ENCODE results near the gene MED13L.

Gene MED13L

DNA sequence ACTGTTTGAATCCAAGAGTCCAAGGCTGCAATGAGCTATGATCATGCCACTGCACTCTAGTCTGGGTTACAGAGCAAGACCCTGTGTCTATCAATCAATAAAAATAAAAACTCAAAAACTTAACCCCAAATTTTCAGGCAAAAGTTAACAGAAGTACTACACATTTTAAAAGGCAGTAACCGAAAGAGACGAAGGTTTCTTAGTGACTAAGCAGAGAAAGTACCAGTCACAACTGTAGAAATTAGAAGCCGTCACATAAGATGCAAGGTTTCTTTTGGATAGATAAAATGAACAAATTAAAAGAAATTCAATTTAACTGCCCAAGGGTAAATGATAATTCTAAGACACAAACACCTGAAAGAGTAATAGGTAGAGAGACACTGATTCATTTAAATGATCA lies 103.5 kb downstream of the MED13L start:
- no peak for DNase-seq

DNA sequence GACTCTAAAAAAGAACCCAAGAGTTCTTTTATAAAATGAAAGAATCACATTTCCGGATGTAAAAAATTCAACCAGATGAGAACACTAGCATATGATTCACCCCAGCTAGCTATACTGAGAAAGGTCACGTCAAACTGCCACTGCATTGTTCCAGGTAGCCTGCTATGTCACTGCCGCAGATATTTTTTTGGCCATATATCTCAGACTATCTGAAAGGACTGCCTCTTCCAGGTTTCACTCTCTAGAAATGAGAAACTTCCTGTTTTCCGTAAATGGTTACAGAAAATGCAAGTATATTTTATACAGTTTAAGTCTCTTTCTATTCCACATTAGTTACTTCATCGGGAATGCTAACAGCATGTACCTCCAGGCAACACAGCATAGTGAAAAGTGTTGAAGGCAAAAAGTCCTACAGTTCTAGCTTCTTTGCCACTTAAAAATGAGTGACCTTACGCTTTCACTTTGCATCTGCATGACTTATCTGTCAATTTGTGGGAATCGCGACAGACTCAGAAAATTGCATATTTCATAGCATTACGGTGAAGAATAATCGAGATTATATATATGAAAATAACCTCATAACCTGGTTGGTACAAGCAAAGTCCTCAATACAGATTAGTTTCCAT lies 105.2 kb downstream of the MED13L start:
- DNase-seq, result no peak

DNA sequence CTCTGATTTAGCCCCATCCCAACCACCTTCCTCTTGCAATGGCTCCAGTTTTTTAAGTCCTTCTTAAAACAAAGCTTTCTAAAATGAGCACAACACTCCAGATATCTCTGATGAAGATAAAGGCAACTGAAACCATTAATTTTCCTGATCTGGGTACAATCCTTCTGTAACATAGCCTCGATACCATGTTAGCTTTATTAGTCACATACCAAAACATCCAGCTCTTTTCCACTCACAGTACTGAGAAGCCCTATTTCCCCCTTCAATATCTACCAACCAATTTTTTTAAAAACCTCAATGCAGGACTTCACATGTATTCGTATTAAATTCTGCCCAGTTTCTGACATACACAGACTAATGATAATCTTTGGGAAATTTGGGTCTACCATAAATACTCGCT lies 105.9 kb downstream of the MED13L start:
- DNase-seq, result no peak

GRCh38 chr12:116169071-116169470 lies 108.4 kb downstream of the MED13L start:
- no peak for DNase-seq

GRCh38 chr12:116166306-116166705 lies 111.2 kb downstream of the MED13L start:
- DNase-seq, result no peak

- no peak for DNase-seq
Observed at GRCh38 chr12:116165036-116165425, 112.5 kb downstream of the MED13L start.

GRCh38 chr12:116164250-116165035 lies 113.0 kb downstream of the MED13L start:
- DNase-seq, result peak; percentile 51

DNA sequence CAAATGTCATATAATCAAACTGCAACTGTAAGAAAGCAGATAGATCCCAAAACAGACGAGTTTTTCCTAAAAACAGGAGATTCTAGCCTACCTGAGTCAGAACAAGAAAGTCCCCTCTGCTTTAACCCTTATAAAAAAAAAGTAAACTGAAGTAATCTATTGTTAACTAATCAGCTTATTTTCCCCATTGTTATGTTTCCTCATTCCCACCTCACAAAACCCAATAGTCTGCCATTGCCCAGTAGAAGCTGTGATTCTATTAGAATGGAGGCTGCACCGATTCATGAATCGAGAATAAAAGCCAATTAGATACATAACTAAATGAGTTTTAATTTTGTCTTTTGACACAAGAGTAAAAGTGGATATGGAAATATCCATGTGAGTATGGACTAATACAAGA lies 115.4 kb downstream of the MED13L start:
- no peak for DNase-seq

DNA sequence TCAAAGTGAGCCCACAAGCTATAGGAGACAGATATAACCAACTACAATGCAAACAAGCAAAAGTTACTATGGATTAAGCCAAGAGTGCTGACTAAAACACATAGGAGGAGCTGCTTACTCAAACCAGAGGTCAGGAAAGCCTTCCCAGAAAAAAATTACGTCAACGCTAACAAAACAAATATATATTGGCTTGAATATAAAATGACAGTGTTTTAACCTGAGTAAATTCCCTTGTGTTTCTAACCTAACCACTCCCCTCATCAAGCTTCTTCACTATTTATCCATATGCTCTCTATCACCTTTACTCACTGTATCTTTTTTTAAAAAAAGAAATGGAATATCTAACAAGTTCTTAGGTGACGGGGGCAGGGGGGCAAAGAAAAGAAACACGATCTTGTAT lies 115.9 kb downstream of the MED13L start:
- no peak for DNase-seq

DNA sequence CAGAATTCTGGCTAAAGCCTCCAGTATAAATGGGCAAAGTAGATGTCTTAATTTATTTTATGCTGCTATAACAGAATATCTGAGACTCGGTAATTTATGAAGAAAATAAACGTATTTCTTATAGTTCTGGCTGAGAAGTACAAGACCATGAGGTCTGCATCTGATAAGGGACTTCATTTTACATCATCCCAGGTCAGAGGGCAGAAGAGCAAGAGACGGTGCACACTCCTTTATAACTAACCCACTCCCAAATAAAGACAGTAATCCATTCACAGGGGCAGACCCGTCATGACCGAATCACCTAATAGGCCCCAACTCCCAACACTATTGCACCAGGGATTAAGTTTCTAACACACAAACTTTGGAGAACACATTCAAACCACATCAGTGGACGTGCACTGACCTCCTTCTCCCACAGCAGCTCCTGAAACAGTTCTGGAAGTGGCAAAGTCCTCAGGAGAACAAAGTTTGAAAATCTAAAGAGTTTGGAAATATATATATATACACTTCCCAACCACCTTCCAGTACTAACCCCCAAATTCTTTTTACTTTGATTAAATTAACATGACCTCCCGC lies 116.5 kb downstream of the MED13L start:
- no peak for DNase-seq

- no peak for DNase-seq
Observed at GRCh38 chr12:116160231-116160630, 117.3 kb downstream of the MED13L start.

DNA sequence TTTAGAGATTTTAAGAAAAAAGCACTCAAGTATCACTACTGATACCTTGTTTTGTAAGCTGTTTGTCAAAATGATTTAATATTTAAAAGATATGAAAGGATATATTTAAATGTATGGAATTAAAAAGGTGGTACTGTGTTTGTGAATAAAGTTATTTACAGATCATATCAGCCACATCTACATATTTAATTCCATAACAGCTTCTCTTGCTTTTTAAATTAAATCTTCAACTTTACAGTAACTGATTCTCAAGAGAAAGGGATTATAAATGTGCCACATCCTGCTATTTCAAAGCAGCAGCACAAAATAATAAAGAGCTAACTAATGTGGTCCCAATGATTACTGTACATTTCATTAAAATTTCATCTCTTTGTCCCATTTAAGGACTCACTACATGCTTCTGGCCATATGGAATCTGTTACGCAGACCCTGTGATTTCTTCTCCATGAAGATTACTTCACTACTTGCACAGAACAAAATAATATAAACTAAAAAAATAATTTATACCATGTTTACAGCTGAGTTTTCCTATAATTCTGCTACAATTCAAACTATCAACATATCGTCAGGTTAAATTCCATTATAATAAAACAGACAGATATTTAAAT lies 117.8 kb downstream of the MED13L start:
- DNase-seq, result no peak

GRCh38 chr12:116159175-116159574 lies 118.3 kb downstream of the MED13L start:
- no peak for DNase-seq

- DNase-seq, result no peak
Observed at GRCh38 chr12:116157845-116158267, 119.6 kb downstream of the MED13L start.

DNA sequence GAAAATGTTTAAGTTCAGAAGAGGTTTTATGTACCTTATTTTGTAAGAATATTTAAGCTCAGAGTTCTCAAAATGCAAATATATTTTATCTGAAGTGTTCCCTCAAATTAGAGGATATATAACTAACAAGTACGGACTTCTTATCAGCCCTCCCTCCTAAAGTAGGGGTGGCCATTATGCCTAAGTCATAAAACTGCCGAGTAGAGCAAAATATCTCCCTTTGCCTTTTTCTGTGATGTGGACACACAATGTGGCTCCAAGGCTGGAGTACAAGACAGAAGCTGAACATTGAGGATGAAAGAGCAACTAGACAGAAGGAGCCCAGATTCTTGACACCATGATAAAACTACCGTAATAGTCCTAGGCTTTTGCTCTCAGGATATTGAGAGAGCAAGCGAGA lies 120.9 kb downstream of the MED13L start:
- DNase-seq, result no peak

DNA sequence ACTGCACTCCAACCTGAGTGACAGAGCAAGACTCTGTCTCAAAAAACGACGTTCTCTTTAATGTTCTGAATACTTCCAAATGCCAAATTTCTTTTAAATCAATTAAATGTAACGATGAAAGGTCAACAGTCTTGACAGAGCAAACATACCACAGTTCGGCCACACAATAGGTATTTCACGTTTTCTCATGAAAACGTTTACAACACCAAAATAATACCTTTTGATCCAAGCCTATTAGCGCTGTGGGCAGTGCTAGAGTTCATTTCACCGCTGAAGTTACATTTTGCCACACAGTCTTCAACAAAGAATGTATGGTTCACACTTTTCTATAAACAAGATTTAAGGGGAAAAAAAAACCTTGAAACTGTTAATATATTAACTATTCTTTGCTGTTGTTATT lies 122.1 kb downstream of the MED13L start:
- no peak for DNase-seq

DNA sequence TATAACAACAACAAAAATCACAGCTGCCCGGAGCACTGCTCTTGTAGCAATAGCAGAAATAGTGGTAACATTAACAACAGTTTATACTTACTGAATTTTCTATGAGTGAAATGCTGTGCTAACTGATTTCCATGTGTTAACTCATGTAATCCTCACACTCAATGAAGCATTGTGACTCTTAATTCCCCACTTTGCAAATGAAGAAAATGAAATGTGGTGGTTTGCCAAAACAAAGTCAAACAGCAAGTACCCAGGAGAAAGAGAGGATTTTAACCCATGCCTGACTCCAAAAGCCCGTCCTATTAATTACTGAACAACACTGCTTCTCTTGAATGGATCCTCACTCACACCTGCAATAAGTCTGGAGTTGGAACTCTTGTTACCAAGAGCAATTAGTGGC lies 123.5 kb downstream of the MED13L start:
- no peak for DNase-seq

DNA sequence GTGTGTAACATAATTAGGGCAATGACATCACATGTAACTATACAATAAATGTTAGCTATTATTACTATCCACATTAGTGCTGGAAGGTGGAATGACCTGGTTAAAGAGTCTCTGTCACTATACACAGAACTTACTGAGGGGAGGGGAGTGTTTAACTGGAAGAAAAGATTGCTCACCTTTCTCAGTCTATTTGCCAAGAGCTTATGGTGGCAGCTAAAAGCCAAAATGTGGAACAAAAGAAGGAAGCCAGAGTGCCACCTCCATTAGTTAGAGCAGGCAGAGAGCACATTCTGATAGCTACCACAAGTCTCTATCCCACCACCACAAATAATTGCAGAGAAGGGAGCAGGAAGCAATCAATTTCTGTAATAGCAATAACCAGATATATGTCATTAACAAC lies 124.4 kb downstream of the MED13L start:
- no peak for DNase-seq

GRCh38 chr12:116152268-116152667 lies 125.2 kb downstream of the MED13L start:
- DNase-seq, result no peak

DNA sequence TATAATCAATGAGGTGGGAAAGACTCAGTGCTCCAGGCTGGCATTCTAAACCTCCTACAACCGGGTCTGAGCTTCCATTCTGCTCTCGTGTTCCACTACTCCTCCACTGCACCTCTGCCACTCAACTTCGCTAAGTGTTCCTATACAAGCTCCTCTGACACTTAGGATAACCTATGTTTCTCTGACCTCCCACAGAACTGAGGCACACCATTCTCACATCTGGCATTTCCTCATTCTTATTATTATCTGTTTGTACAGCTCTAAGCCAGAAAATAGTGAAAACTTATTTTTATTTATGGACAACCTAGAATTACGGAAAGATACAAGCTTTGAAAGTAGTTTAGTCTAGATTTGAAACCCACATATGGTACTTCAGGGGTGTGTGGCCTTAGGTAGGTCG lies 127.0 kb downstream of the MED13L start:
- no peak for DNase-seq

GRCh38 chr12:116150001-116150400 lies 127.5 kb downstream of the MED13L start:
- DNase-seq, result no peak

DNA sequence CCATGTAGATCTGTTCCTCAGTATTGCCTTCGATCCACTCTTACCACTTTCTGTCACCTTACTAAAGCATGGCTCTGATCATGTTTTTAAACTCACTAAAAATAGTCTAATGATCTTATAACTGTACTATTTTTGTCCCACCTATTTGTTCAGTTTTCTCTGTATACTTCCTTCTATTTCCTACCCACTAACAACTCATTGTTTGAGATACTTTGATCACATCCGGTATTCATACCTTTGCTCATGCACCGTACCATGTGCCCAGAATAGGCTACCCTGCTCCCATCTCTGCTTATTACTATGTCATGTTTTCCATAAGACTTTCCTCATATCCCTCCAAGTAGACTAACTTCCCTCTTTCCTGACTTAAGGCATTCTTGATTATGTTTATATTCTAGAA lies 128.6 kb downstream of the MED13L start:
- no peak for DNase-seq

DNA sequence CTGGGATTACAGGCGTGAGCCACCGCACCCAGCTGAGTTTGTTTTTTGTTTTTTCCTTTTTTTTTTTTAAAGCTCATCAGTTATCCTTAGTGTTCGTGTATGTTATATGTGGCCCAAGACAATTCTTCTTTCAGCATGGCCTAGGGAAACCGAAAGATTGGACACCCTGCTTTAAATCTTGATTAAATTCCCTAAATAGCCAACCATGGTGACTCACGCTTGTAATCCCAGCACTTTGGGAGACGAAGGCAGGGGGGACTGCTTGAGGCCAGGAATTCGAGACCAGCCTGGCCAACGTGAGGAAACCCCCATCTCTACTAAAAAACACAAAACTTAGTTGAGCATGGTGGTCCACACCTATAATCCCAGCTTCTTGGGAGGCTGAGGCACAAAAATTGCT lies 131.1 kb downstream of the MED13L start:
- no peak for DNase-seq

DNA sequence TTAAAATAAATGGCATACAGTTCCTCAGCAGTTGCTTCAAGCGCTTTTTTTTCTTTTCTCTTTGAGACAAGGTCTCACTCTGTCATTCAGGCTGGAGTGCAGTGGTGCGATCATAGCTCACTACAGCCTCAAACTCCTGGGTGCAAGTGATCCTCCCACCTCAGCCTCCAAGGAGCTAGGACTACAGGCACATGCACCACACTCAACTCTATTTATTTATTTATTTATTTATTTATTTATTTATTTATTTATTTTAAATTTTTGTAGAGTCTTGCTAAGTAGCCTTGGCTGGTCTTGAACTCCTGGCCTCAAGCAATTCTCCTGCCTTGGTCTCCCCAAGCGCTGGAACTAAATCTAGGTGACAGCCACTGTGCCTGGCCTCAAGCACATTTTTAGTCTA lies 132.0 kb downstream of the MED13L start:
- no peak for DNase-seq

Measured in GF-D8 (cell line).